Head of caudate nucleus (tissue), 42 donors: Measurements from ENCODE around the gene SYNGR1.

ENCODE experiments used
- DNase-seq, 42 donors: peaks; one replicate each; pipeline versions ENCODE4 v3.0.0 to v3.0.0-alpha.2; 2020 to 2021; ENCODE audit warnings: mixed read lengths in 7 of 42
- intact Hi-C: fragments of 100-400 bp; cut with DNase I; formaldehyde crosslinking; loops from one replicate; pipeline ENCODE4 v1.15.0; 2022

Gene SYNGR1

GRCh38 chr22:39361496-39361895 is 11.7 kb downstream of the SYNGR1 start:
- DNase-seq, result no peak
- intact Hi-C loops, result no loop called here

DNA sequence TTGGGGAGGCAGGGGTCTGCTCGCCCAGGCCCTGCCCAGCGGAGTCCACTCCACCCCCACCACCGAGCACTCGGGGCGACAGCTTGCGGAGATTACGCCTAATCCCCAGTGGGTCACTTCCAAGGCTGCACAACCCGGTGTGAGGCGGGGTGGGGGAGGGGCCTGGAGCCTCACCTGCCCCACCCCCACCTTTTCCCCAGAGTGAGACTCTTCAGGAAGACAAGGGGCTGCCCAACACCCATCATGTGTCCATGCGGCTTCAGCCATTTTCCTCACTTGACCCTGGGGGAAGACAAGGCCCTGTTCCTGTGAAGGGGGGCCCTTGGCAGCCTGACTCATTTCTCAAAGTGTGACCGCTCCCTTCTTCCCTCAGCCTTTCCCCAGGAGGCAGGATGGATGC is 12.5 kb downstream of the SYNGR1 start:
- intact Hi-C loops, result no loop called here
- no peak for DNase-seq

DNA sequence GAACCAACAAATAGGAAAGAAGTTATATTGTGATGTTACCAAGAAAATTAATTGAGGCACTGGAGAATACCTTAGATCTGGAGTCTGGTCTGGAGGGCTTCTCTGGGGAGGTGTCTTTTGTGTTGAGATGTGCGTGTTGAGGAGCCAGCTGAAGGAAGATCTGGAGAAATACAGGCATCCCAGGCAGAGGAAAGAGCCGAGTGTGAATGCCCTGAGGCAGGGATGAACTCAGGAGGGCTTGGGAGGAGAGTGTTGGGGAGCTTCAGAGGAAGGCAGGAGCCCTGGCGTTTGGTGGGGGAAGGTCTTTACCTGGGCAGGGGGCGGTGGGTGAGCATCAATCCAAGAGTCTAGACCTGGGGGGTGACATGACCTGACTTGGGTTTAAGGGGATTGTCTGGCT is 13.1 kb downstream of the SYNGR1 start:
- DNase-seq, result no peak
- intact Hi-C loops, result no loop called here

- no peak for DNase-seq
- intact Hi-C loops, result no loop called here
These were observed 14.1 kb downstream of the SYNGR1 start for GRCh38 chr22:39363751-39364515.

- intact Hi-C loops, result no loop called here
- DNase-seq, result peak in 1 of 42 donors; percentile 12
These were observed 15.1 kb downstream of the SYNGR1 start for GRCh38 chr22:39364714-39365491.

- intact Hi-C loops, result no loop called here
These were observed 15.6 kb downstream of the SYNGR1 start for GRCh38 chr22:39365492-39365780.

DNA sequence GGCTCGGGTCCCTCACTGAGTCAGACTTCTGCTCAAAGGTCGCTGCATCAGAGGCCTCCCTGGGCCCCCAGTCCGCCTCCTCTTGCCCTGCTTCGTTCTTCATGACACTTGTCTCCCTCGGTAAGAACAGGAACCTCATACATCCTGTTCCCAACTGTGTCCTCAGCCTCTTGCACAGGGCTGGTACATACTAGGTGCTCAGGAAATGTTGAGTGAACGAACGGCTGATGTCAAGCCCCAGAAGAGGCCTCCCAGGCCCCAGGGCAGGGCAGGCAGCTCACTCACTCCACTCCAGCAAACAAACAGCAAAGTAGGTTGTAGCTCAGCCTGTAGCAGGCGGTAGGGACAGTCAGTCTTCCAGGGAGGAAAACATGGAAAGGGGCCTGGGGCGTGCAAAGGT is 17.2 kb downstream of the SYNGR1 start:
- intact Hi-C loops, result no loop called here

More at GRCh38 chr22:39365492-39365780, 15.6 kb downstream of the SYNGR1 start:
- DNase-seq, result no peak

DNA sequence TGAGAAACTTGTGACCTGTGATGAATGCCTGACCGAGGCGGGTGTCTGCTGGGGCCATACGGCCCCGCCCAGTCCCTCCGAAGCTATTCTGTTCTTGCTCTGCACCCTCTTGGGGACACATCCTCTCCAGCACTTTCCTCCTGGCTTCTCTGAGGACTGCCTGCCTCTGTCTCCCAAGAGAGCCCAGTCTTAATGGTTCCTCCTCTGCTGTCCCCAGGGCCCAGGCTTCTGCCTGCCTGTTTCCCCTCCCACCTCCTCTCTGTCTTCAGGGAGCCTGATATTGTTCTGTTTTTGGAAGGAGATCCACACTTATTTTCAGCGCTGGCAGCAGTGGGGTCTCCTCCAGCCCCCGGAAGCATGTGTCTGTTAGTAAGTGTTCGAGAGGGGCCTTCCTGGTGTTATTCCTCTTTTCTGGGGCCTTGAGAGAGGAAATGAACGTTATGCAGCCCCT is 18.7 kb downstream of the SYNGR1 start:
- intact Hi-C loops, result no loop called here
- DNase-seq, result no peak

More for the DNA sequence above, 17.2 kb downstream of the SYNGR1 start:
- DNase-seq, result no peak

- intact Hi-C loops, result no loop called here
- no peak for DNase-seq
These were observed 19.4 kb downstream of the SYNGR1 start for GRCh38 chr22:39369186-39369585.

DNA sequence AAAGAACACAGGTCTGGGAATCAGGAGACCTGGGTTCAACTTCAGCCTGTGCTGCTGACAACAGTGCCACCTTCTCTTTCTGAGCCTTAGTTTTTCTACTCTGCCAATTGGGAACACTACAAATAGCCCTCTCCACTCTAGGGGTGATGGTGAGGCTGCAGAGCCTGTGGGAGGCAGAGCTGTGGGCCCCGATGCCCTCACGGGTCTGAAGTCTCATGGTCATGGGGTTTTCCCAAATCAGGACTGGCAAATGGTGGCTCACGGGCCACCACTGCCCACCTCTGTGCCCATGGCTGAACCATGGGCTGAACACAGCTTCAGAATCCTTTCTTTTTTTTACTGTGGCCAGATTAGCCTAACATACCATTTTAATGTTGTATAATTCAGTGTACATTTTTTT is 19.8 kb downstream of the SYNGR1 start:
- intact Hi-C loops, result no loop called here
- DNase-seq, result no peak

- DNase-seq, result no peak
These were observed 21.9 kb downstream of the SYNGR1 start for GRCh38 chr22:39371732-39372131.

GRCh38 chr22:39374191-39374590 is 24.4 kb downstream of the SYNGR1 start:
- DNase-seq, result no peak
- intact Hi-C loops, result no loop called here

More at GRCh38 chr22:39371732-39372131, 21.9 kb downstream of the SYNGR1 start:
- intact Hi-C loops, result no loop called here

DNA sequence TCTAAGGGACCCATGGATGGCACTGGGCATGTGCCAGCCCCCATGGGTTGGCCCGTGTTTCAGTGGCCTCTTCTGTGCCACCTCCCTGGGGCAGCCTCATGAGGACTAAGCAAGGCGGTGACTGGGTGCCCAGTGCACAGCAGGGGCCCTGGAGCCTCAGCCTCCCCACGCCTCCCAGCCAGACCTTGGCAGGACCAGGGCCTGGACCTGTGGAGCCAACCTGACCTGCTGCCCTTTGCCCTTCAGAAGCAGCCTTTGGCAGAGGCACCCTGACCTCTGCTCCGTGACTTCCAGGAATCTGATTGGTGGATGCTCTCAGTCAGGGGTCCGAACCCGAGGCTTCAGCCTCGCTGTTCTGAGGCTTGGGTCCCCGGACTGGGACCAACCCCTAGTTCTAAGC is 25.0 kb downstream of the SYNGR1 start:
- DNase-seq, result no peak
- intact Hi-C loops, result no loop called here

DNA sequence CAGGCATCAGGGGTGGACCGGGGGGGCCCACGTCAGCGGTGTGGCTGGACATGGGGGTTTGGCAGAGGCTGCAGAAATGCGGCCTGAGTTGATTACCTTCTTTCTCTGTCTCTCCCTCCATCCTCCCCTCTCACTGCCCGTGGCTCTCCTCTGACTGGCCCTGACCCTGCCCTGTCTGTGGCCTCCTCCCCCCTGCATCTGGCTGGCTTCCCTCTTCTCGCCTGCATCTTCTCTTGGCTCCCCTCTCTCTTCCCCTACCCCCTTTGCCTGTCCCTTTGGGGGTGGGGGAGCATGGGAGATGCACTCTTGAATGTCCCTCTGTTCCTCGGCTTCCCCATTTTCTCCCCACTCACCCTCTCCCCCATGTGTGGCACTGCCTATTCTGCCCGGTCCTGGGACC is 25.9 kb downstream of the SYNGR1 start:
- DNase-seq, result no peak
- intact Hi-C loops, result no loop called here

- DNase-seq, result no peak
- intact Hi-C loops, result no loop called here
These were observed 30.3 kb downstream of the SYNGR1 start for GRCh38 chr22:39379756-39380730.

- intact Hi-C loops, result no loop called here
- no peak for DNase-seq
These were observed 31.4 kb downstream of the SYNGR1 start for GRCh38 chr22:39381009-39381755.

DNA sequence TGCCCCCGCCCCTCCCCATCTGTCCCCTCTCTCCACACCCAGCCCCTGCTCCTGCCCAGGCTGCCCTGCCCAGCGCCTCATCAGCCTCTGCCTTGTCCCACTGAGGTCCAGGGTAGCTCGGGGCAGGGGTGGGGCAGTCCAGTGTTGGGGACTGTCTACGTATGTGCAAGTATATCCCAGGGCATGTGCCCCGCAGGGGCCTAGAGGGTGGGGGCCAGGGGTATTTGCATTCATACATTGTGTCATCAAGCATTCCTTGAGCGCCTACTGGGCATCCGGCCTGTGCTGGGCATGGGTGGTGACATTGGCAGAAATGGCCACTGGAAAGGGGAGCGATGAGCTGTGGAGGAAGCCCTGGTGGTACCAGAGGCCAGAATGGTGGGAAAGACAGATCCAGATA is 32.1 kb downstream of the SYNGR1 start:
- intact Hi-C loops, result no loop called here
- no peak for DNase-seq

DNA sequence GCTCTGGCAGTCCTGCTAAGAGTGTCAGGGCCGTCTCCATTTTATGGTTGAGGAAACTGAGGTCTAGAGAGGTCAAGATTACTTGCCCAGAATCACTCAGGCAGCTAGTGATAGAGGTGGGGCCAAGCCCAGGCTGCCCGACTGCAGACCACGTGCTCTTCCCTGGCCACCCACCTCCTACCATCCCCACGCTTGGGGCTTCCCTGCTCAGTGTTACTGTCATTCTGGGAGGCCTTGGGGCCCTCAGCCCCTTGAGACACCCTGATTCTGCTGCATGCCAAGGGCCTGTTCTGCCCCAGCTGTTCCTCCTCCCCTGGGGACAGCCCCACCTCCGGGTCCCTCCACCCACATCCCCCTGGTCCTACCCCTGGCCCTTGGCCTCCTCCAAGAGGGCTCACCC is 32.6 kb downstream of the SYNGR1 start:
- intact Hi-C loops, result no loop called here
- DNase-seq, result no peak
